Kidney (tissue), 14 donors: ENCODE data around the gene ABCF1. TPM values are rescaled to one million over a fixed set of nuclear protein-coding genes. Genes with fewer than 3 reads are reported as not detected.

Source experiments
- DNase-seq, 5 donors: peaks; one replicate each; pipeline ENCODE4 v3.0.0-alpha.2; 2013 to 2020
- FAIRE-seq: peaks from 2 replicates; lab custom pipeline; 2012; peaks lifted over from hg19 to GRCh38; lab: Jason Lieb, UNC
- H3K27ac ChIP-seq, 2 donors: one replicate each; pipeline ENCODE4 v1.7.0; 2013; ENCODE audit warnings: low read depth in 2 of 2, low read length in 2 of 2, inconsistent platforms in 1 of 2
- H3K27me3 ChIP-seq: one replicate; pipeline ENCODE4 v1.7.1; 2013; ENCODE audit warnings: low read length, inconsistent platforms; ENCODE audit not compliant: control insufficient read depth, insufficient read depth
- H3K36me3 ChIP-seq, 3 donors: one replicate each; pipeline versions ENCODE4 v1.7.0 to v1.7.1; 2013; ENCODE audit warnings: low read length in 3 of 3, control low read depth in 1 of 3, inconsistent platforms in 1 of 3; ENCODE audit not compliant: insufficient read depth in 3 of 3, control insufficient read depth in 2 of 3
- H3K4me1 ChIP-seq, 3 donors: one replicate each; pipeline versions ENCODE4 v1.7.0 to v1.7.1; 2013; ENCODE audit warnings: low read length in 3 of 3, inconsistent platforms in 1 of 3, low read depth in 1 of 3; ENCODE audit not compliant: control insufficient read depth in 2 of 3, insufficient read depth in 2 of 3
- H3K4me3 ChIP-seq, 3 donors: one replicate each; pipeline versions ENCODE4 v1.7.0 to v1.8.1; 2013; ENCODE audit warnings: low read length in 3 of 3, control low read depth in 1 of 3, inconsistent platforms in 1 of 3
- H3K9ac ChIP-seq, 3 donors: one replicate each; pipeline versions ENCODE4 v1.7.0 to v1.7.1; 2013; ENCODE audit warnings: low read length in 3 of 3, control low read depth in 1 of 3, inconsistent platforms in 1 of 3
- H3K9me3 ChIP-seq, 3 donors: one replicate each; pipeline versions ENCODE4 v1.7.0 to v1.7.1; 2013; ENCODE audit warnings: low read length in 3 of 3, control low read depth in 1 of 3, inconsistent platforms in 1 of 3; ENCODE audit not compliant: control insufficient read depth in 2 of 3, insufficient read depth in 1 of 3
- CTCF ChIP-seq: IDR thresholded peaks from 3 replicates; pipeline ENCODE4 v1.5.1; 2012; ENCODE audit warnings: mild to moderate bottlenecking, moderate library complexity, borderline replicate concordance; ENCODE audit not compliant: insufficient read depth; ENCODE audit errors: extremely low read depth
- intact Hi-C: fragments of 100-400 bp; cut with DNase I; formaldehyde crosslinking; loops from one replicate; pipeline ENCODE4 v1.11.1; 2022
- polyA plus RNA-seq: library from polyadenylated mRNA; stranded (reverse); fragments of 350-450 nt; fragmentation: Illumina TruSeq; extraction: RNeasy Lipid Tissue Mini Kit (QIAGEN cat#74804); gene quantifications from one replicate; pipeline ENCODE4 v1.2.3, GENCODE V29; 2014; ENCODE audit warnings: low read depth, low replicate concordance; ENCODE audit not compliant: insufficient read depth
- total RNA-seq: library from RNA; stranded (reverse); fragmentation: NEBNext Ultra II Directional; extraction: Animal tissue kit (Norgen Biotek cat#: 25700); gene quantifications from one replicate; pipeline ENCODE4 v1.2.1, GENCODE V29; 2021
- donor health status: control.
- donor health status: control.
- donor health status: control.
- donor health status: control.
- donor health status: control.
- donor health status: DM: yes; HTN: yes; CAD: no.
- donor health status: Normal renal cell carcinoma (clear cell type).

Gene ABCF1
- total and polyA plus RNA-seq, 2 donors from 2014 or later = 32.9 to 47.2 TPM

GRCh38 chr6:30530014-30530413 is 41.2 kb upstream of the ABCF1 start:
- Histone ChIP-seq H3K9me3 (no peaks in the 10 kb centered on the region), H3K4me1 (no peaks in the 10 kb centered on the region), H3K27me3 (no peaks in the 10 kb centered on the region), H3K27ac (peak overlapping the region in 1 of 2 donors; percentile 8), H3K9ac (no peak overlapping the region), H3K36me3 (no peaks in the 10 kb centered on the region), H3K4me3 (no peak overlapping the region)
- intact Hi-C loops = loop anchor here (5.0 kb wide), 1 partner anchor 48 kb away; no protein-coding TSS in a partner anchor
- FAIRE-seq (no peak), DNase-seq (no peak)
- no peak for TF ChIP-seq CTCF

GRCh38 chr6:30533460-30534294 is 37.6 kb upstream of the ABCF1 start:
- TF ChIP-seq CTCF = no peak
- H3K4me3 ChIP-seq = no peak overlapping the region

GRCh38 chr6:30537931-30538330 is 33.3 kb upstream of the ABCF1 start:
- H3K9ac ChIP-seq = no peak overlapping the region
- DNase-seq (no peak), FAIRE-seq (no peak)
- H3K27ac ChIP-seq = no peak overlapping the region
- no peaks in the 10 kb centered on the region for H3K36me3 ChIP-seq
- H3K27me3 ChIP-seq = peaks cover 2% of the 10 kb centered on the region
- H3K9me3 ChIP-seq = no peaks in the 10 kb centered on the region
- peaks cover 0 to 4% (median 0%) of the 10 kb centered on the region in 3 donors for H3K4me1 ChIP-seq
- TF ChIP-seq CTCF = no peak
- intact Hi-C loops = no loop called here
- H3K4me3 ChIP-seq = no peak overlapping the region

More at GRCh38 chr6:30533460-30534294, 37.6 kb upstream of the ABCF1 start:
- DNase-seq (no peak), FAIRE-seq (no peak)
- Histone ChIP-seq H3K36me3 (no peaks in the 10 kb centered on the region), H3K4me1 (no peaks in the 10 kb centered on the region), H3K27me3 (no peaks in the 10 kb centered on the region), H3K9ac (no peak overlapping the region), H3K27ac (peak overlapping the region; percentile 51 to 67), H3K9me3 (no peaks in the 10 kb centered on the region)
- intact Hi-C loops = loop anchor here (5.0 kb wide), 1 partner anchor 51 kb away; no protein-coding TSS in a partner anchor
